Lung (tissue), 12 donors: ENCODE data around the gene ZNF750. TPM values are rescaled to one million over a fixed set of nuclear protein-coding genes. Genes with fewer than 3 reads are reported as not detected.

ENCODE experiments used
- ATAC-seq: fragments of 200-7000 bp; cut with Tn5 transposase; one replicate; pipeline ENCODE4 v1.9.1; 2020; ENCODE audit warnings: moderate number of reproducible peaks; ENCODE audit not compliant: insufficient read depth, low FRiP score
- DNase-seq, 3 donors: peaks; one replicate each; pipeline ENCODE4 v3.0.0-alpha.2; 2013 to 2017
- H3K27ac ChIP-seq, 2 donors: one replicate each; pipeline ENCODE4 v1.5.1; 2013; ENCODE audit warnings: mild to moderate bottlenecking in 2 of 2, moderate library complexity in 2 of 2, control low read depth in 1 of 2, inconsistent platforms in 1 of 2, low read depth in 1 of 2, low read length in 1 of 2
- H3K27me3 ChIP-seq, 3 donors: one replicate each; pipeline ENCODE4 v1.5.1; 2013; ENCODE audit warnings: low read length in 2 of 3; ENCODE audit not compliant: control insufficient read depth in 3 of 3, insufficient read depth in 3 of 3
- H3K36me3 ChIP-seq, 4 donors: one replicate each; pipeline ENCODE4 v1.5.1; 2013; ENCODE audit warnings: low read length in 4 of 4, mild to moderate bottlenecking in 1 of 4, moderate library complexity in 1 of 4; ENCODE audit not compliant: control insufficient read depth in 4 of 4, insufficient read depth in 4 of 4
- H3K4me1 ChIP-seq, 5 donors: one replicate each; pipeline ENCODE4 v1.5.1; 2013; ENCODE audit warnings: low read length in 5 of 5, mild to moderate bottlenecking in 2 of 5, moderate library complexity in 1 of 5; ENCODE audit not compliant: control insufficient read depth in 5 of 5, insufficient read depth in 5 of 5
- H3K4me3 ChIP-seq: one replicate; pipeline ENCODE4 v1.5.1; 2013; ENCODE audit warnings: mild to moderate bottlenecking, control low read depth, moderate library complexity
- H3K9ac ChIP-seq, 2 donors: one replicate each; pipeline ENCODE4 v1.5.1; 2013; ENCODE audit warnings: low read length in 2 of 2, control low read depth in 1 of 2; ENCODE audit not compliant: insufficient read depth in 1 of 2
- H3K9me3 ChIP-seq, 4 donors: one replicate each; pipeline ENCODE4 v1.5.1; 2013; ENCODE audit warnings: low read length in 3 of 4, mild to moderate bottlenecking in 1 of 4, moderate library complexity in 1 of 4; ENCODE audit not compliant: control insufficient read depth in 4 of 4, insufficient read depth in 3 of 4
- CTCF ChIP-seq: IDR thresholded peaks from 2 replicates; pipeline ENCODE4 v1.5.1; 2012; ENCODE audit warnings: mild to moderate bottlenecking; ENCODE audit errors: control extremely low read depth, extremely low read depth
- WGBS, 2 donors: extraction: QIAGEN DNeasy Blood & Tissue Kit; methylation state at CpG; one replicate each; pipeline ENCODE4 v1.1.7; 2013; 5-methylcytosine and 5-hydroxymethylcytosine counted together
- polyA plus RNA-seq, 2 donors: library from polyadenylated mRNA; stranded (reverse); fragments of 200-250 nt; gene quantifications; one replicate each; pipeline ENCODE4 v1.2.1, GENCODE V29; 2013
- total RNA-seq, 2 donors: library from RNA; depleted of rRNA in 1 of 2; stranded (reverse); fragments of >200 nt in 1 of 2; gene quantifications; one replicate each; pipeline ENCODE4 v1.2.1, GENCODE V29; 2014 to 2021
- donor health status: control.
- donor health status: control.
- donor health status: Bipolar disorder and iron deficiency.
- donor health status: healthy.
- donor health status: DM: yes; HTN: yes; CAD: no.

Gene ZNF750
- total and polyA plus RNA-seq, 4 donors = 1.3 to 4.4 (median 1.9) TPM

- Histone ChIP-seq H3K4me1 (peaks cover 0 to 5% (median 0%) of the 10 kb centered on the region in 5 donors), H3K9ac (no peak overlapping the region), H3K27me3 (no peaks in the 10 kb centered on the region), H3K27ac (no peak overlapping the region), H3K36me3 (peaks cover 0 to 16% (median 3%) of the 10 kb centered on the region in 4 donors), H3K4me3 (no peak overlapping the region), H3K9me3 (no peaks in the 10 kb centered on the region)
- WGBS, 2 donors = 87 to 92% methylated on average over 15 of the region's 15 CpGs
- no peak for ATAC-seq
- TF ChIP-seq CTCF = no peak
- no peak for DNase-seq
Measured at GRCh38 chr17:82793974-82794630, 45.7 kb downstream of the ZNF750 start.

GRCh38 chr17:82791532-82791931 lies 48.3 kb downstream of the ZNF750 start:
- TF ChIP-seq CTCF = no peak
- no peak for DNase-seq

GRCh38 chr17:82790391-82790790 lies 49.4 kb downstream of the ZNF750 start:
- Histone ChIP-seq H3K9ac (no peak overlapping the region), H3K4me3 (no peak overlapping the region), H3K27ac (no peak overlapping the region), H3K36me3 (peaks cover 0 to 11% (median 3%) of the 10 kb centered on the region in 4 donors), H3K27me3 (no peaks in the 10 kb centered on the region), H3K4me1 (peaks cover 0 to 2% (median 0%) of the 10 kb centered on the region in 5 donors), H3K9me3 (no peaks in the 10 kb centered on the region)
- WGBS, 2 donors = 93 to 97% methylated on average over 13 of the region's 13 CpGs
- TF ChIP-seq CTCF = no peak
- ATAC-seq (no peak), DNase-seq (no peak)

More at GRCh38 chr17:82791532-82791931, 48.3 kb downstream of the ZNF750 start:
- H3K27me3 ChIP-seq = no peaks in the 10 kb centered on the region
- H3K4me1 ChIP-seq = peaks cover 0 to 5% (median 0%) of the 10 kb centered on the region in 5 donors
- no peak overlapping the region for H3K9ac ChIP-seq
- H3K4me3 ChIP-seq = no peak overlapping the region
- ATAC-seq = no peak
- WGBS, 2 donors = 93 to 96% methylated on average over 12 of the region's 12 CpGs
- H3K9me3 ChIP-seq = no peaks in the 10 kb centered on the region
- no peak overlapping the region for H3K27ac ChIP-seq
- peaks cover 0 to 15% (median 3%) of the 10 kb centered on the region in 4 donors for H3K36me3 ChIP-seq
